GM10847 (cell line): ENCODE data around the gene SORL1-AS1.

Experiments used
- POLR2A ChIP-seq: IDR thresholded peaks from 2 replicates; pipeline ENCODE4 v1.6.1; 2011; ENCODE audit not compliant: insufficient read length; ENCODE audit errors: extremely low read depth

Gene SORL1-AS1

GRCh38 chr11:121479698-121480238 lies 27.0 kb upstream of the SORL1-AS1 start:
- TF ChIP-seq POLR2A = no peak

DNA sequence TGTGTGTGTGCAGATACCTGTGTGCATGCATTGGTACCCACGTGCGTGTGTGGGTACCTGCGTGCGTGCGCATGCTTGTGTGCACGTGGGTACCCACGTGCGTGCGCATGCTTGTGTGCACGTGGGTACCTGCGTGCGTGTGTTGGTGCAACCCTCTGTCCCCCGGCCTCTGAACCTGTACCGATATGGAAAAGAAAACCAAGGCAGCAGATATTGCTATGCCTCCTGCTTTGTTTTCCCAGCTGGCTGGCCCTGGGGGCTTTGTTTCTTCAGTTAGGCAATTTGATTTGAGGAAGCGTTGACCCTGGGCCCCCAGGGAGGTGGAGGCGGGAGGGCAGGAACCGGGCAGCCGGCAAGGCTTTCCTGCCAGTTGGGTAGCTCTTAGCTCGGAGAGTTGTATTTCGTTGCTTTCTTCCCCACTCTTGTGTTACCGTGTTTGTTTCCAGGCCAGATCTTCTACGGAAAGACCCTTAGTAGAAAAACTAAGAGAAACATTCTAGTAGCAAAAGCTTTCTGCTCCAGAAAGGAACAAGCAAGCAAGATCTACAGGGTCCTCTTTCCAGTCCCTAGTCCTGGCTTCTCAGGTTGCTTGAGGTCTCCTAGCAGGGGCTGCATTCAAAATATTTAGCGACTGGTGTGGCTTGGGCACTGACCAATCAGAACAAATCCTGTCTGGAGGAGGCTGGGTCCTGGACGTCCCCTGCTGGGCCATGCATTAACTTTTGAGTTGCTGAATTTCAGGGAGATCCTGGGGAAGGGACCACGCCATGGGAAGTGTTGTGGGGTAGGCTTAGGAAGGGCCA lies 26.3 kb upstream of the SORL1-AS1 start:
- TF ChIP-seq POLR2A = no peak

GRCh38 chr11:121478226-121478894 lies 25.6 kb upstream of the SORL1-AS1 start:
- TF ChIP-seq POLR2A = no peak

DNA sequence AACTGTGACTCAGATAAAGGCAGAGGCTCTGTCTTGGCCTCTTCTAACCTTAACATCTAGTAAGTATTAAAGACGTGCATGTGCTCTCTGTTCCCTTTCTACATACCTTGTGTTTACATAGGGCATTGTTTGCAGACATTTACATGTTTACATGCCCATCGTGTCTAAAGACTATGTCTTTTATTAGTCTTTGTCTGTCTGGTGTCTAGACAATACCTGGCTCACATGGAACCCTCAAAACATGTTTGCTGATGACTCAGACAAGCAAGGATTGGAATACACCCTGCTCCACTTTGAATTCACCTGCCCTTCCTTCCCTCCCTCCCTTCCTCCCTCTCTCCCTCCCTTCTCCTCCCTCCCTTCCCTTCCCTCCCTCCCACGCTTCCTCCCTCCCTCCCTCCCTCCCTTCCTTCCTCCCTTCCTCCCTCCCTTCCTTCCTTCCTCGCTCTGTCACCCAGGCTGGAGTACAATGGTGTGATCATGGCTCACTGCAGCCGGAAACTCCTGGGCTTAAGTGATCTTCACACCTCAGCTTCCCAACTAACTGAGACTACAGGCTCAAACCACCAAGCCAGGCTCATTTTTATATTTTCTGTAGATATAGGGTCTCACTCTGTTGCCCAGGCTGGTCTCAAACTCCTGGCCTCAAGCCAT lies 23.7 kb upstream of the SORL1-AS1 start:
- no peak for TF ChIP-seq POLR2A

DNA sequence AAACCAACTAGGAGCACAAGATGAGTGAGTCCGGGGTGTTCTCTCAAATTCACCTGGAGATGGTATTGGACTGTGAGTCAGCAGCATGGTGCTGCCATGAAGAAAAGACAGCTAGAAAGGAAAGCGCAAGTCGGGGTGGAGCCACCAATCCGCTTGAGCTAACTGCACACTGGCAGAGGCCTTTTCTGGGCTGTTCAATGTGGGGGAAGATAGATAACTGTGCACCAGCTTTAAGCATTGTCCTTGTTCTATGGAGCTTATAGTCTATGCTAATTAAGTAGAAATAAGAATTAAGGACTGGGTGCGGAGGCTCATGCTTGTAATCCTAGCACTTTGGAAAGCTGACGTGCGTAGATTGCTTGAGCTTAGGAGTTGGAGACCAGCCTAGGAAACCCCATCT lies 21.9 kb upstream of the SORL1-AS1 start:
- no peak for TF ChIP-seq POLR2A

DNA sequence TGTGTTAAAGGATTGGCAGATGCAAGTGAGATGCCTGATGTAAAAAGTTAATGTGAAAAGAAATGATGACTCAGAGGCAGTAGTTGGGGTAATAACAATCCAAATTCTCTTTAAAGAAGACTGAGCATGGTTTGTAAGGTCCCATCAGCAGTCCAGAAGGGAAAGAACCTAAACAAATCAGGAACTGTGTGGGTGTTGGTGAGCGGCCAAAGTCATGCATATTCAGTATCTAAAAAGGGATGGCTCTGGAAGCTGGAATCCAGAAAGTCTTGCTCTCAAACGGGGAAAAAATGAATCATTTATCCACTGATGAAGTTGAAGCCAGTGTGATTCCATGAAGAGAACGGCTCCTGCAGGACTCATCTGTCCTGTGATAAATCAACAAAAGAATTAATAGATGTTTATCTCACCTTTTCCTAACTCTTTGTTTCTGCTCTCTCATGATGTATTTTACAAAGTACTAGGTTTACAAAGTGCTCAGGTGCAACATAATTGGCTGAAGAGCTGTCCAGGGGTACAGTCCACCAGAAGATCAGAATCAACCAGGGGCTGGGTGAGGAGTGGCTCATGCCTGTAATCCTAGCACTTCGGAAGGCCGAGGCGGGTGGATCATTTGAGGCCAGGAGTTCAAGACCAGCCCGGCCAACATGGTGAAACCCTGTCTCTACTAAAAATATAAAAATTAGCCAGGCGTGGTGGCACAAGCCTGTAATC lies 20.5 kb upstream of the SORL1-AS1 start:
- no peak for TF ChIP-seq POLR2A

- TF ChIP-seq POLR2A = no peak
These were observed 19.5 kb upstream of the SORL1-AS1 start for GRCh38 chr11:121472312-121472711.

GRCh38 chr11:121471167-121471566 lies 18.4 kb upstream of the SORL1-AS1 start:
- no peak for TF ChIP-seq POLR2A

DNA sequence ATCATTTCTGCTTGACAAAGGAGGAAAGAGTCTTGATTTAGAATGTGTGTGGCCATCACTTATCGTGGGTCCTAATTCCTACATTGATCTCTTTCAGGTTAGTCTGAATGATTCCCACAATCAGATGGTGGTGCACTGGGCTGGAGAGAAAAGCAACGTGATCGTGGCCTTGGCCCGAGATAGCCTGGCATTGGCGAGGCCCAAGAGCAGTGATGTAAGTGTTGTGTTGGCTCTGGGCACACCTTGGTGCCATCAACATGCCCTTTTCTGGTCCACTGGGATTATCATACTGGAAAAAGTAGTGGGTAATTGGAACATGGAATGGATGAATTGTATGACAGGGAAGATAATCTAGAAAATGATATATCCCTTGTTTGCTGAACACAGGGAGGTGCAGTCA lies 17.1 kb upstream of the SORL1-AS1 start:
- no peak for TF ChIP-seq POLR2A

- peak; percentile 20 for TF ChIP-seq POLR2A
These were observed 15.2 kb upstream of the SORL1-AS1 start for GRCh38 chr11:121467965-121468364.

DNA sequence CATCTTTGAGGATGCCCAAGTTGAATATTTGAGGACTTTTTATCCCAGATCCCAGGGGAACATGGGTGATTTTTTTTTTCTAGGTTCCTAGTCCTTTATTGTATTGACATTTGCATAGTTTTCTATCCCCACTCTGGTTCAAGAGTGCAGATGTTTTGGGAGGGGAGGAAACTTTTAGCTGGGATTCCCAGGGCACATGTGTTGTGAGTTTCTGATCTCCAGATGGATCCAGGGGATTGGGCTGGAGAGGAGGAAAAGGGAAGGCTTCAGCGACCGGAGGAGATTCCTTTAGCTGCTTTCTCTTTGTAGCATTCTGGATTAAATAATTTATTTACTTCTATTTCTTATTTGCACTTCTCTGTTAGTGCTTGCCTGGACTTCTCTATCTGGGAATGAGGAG lies 14.7 kb upstream of the SORL1-AS1 start:
- TF ChIP-seq POLR2A = no peak

- TF ChIP-seq POLR2A = no peak
These were observed 13.5 kb upstream of the SORL1-AS1 start for GRCh38 chr11:121466063-121466794.

DNA sequence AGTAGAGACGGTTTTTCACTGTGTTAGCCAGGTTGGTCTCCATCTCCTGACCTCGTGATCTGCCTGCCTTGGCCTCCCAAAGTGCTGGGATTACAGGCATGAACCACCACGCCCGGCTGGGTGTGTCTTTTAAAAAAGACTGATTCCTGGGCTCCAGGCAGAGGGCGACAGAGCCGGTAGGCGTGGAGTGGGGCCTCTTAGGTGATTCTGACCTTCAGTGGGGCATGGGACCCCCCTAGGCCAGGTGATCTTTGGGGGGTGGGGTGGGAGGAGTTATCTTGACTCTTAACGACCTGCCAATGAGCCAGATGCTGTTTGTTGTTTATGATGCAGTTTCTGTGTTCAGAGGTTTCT lies 12.9 kb upstream of the SORL1-AS1 start:
- TF ChIP-seq POLR2A = no peak

- no peak for TF ChIP-seq POLR2A
These were observed 11.7 kb upstream of the SORL1-AS1 start for GRCh38 chr11:121464352-121464946.
